SK-N-SH treated with all-trans-retinoic acid at 6 μM for 48 hours (cell line): ENCODE data around the gene PPP1R3E.
"Not testable (repeated sequence)": the region's sequence is repeated elsewhere in the genome, so short reads cannot be mapped to it uniquely, and the experiment has no call there.

Experiments used
- ATAC-seq: fragments of 200-7000 bp; cut with Tn5 transposase; 3 replicates; pipeline ENCODE4 v1.9.1; 2020; ENCODE audit warnings: mild to moderate bottlenecking, moderate library complexity
- ARNTL ChIP-seq: fragments of 450-650 bp; formaldehyde crosslinking; IDR thresholded peaks from 2 replicates; pipeline ENCODE4 v1.5.0; 2020; ENCODE audit warnings: low read depth, mild to moderate bottlenecking, moderate library complexity, borderline replicate concordance
- CREB5 ChIP-seq: fragments of 250-450 bp; sonication (Bioruptor Pico); IDR thresholded peaks from 2 replicates; pipeline ENCODE4 v1.5.1; 2020; ENCODE audit warnings: low read depth, mild to moderate bottlenecking, moderate library complexity
- CSDC2 ChIP-seq: fragments of 250-450 bp; sonication (Bioruptor Pico); IDR thresholded peaks from 2 replicates; pipeline ENCODE4 v1.5.0; 2020; ENCODE audit warnings: mild to moderate bottlenecking, moderate library complexity
- CSRNP3 ChIP-seq: fragments of 250-450 bp; sonication (Bioruptor Pico); IDR thresholded peaks from 2 replicates; pipeline ENCODE4 v1.5.1; 2021; ENCODE audit warnings: mild to moderate bottlenecking, moderate library complexity
- ESRRG ChIP-seq: fragments of 250-450 bp; sonication (Bioruptor Pico); IDR thresholded peaks from 2 replicates; pipeline ENCODE4 v1.6.1; 2021; ENCODE audit warnings: mild to moderate bottlenecking
- GLIS3 ChIP-seq: fragments of 250-450 bp; sonication (Bioruptor Pico); IDR thresholded peaks from 2 replicates; pipeline ENCODE4 v1.5.0; 2020; ENCODE audit warnings: mild to moderate bottlenecking, moderate library complexity
- ISL1 ChIP-seq: fragments of 250-450 bp; sonication (Bioruptor Pico); IDR thresholded peaks from 2 replicates; pipeline ENCODE4 v2.1.2; 2022; ENCODE audit warnings: mild to moderate bottlenecking, moderate library complexity
- OSR1 ChIP-seq: fragments of 250-450 bp; sonication (Bioruptor Pico); IDR thresholded peaks from 2 replicates; pipeline ENCODE4 v1.8.0; 2022; ENCODE audit warnings: moderate library complexity, mild to moderate bottlenecking, inconsistent platforms
- PATZ1 ChIP-seq: fragments of 250-450 bp; sonication (Bioruptor Pico); IDR thresholded peaks from 2 replicates; pipeline ENCODE4 v1.8.0; 2020; ENCODE audit warnings: mild to moderate bottlenecking, moderate library complexity, borderline replicate concordance
- POU6F1 ChIP-seq: fragments of 250-450 bp; sonication (Bioruptor Pico); IDR thresholded peaks from 2 replicates; pipeline ENCODE4 v1.8.0; 2021; ENCODE audit warnings: low read depth, mild to moderate bottlenecking, moderate library complexity, borderline replicate concordance
- PPARA ChIP-seq: fragments of 250-450 bp; sonication (Bioruptor Pico); IDR thresholded peaks from 2 replicates; pipeline ENCODE4 v1.5.0; 2020; ENCODE audit warnings: mild to moderate bottlenecking, borderline replicate concordance
- TCF4 ChIP-seq: fragments of 250-450 bp; sonication (Bioruptor Pico); IDR thresholded peaks from 2 replicates; pipeline ENCODE4 v1.8.0; 2021; ENCODE audit warnings: mild to moderate bottlenecking, moderate library complexity, borderline replicate concordance
- TOX ChIP-seq: fragments of 250-450 bp; sonication (Bioruptor Pico); IDR thresholded peaks from 2 replicates; pipeline ENCODE4 v1.8.0; 2021; ENCODE audit warnings: mild to moderate bottlenecking, moderate library complexity, borderline replicate concordance
- TSHZ2 ChIP-seq: fragments of 250-450 bp; sonication (Bioruptor Pico); IDR thresholded peaks from 2 replicates; pipeline ENCODE4 v1.5.0; 2020; ENCODE audit warnings: mild to moderate bottlenecking, moderate library complexity
- ZC3H10 ChIP-seq: fragments of 250-450 bp; sonication (Bioruptor Pico); IDR thresholded peaks from 2 replicates; pipeline ENCODE4 v1.5.1; 2021; ENCODE audit warnings: mild to moderate bottlenecking, moderate library complexity
- ZFP3 ChIP-seq: fragments of 250-450 bp; sonication (Bioruptor Pico); IDR thresholded peaks from 2 replicates; pipeline ENCODE4 v1.5.0; 2020; ENCODE audit warnings: mild to moderate bottlenecking, moderate library complexity
- ZNF565 ChIP-seq: fragments of 450-650 bp; formaldehyde crosslinking; conservative IDR thresholded peaks from 2 replicates; pipeline ENCODE4 v1.5.0; 2020; ENCODE audit warnings: low read depth, mild to moderate bottlenecking, moderate library complexity
- ZNF70 ChIP-seq: fragments of 450-650 bp; formaldehyde crosslinking; IDR thresholded peaks from 2 replicates; pipeline ENCODE4 v1.5.0; 2020; ENCODE audit warnings: mild to moderate bottlenecking, moderate library complexity
- ZNF8 ChIP-seq: fragments of 450-650 bp; formaldehyde crosslinking; IDR thresholded peaks from 2 replicates; pipeline ENCODE4 v1.5.0; 2020; ENCODE audit warnings: mild to moderate bottlenecking, moderate library complexity

The PPP1R3E gene

GRCh38 chr14:23326491-23327332 is 24.1 kb upstream of the PPP1R3E start:
- peak; percentile 15 for ATAC-seq
- TF ChIP-seq ESRRG (0 out of 2 replicates have a peak, but pooled peaks have one; percentile 22), ZNF8 (CRISPR knock-in tag) (no peak; the same call in 1 of the 2 replicates), TCF4 (CRISPR knock-in tag) (no peak), PATZ1 (CRISPR knock-in tag) (0 out of 2 replicates have a peak, but pooled peaks have one; percentile 7), CREB5 (CRISPR knock-in tag) (peak; percentile 52; the same call in 1 of the 2 replicates)

- not testable (repeated sequence) for ATAC-seq
Observed at GRCh38 chr14:23325746-23326145, 23.1 kb upstream of the PPP1R3E start.

GRCh38 chr14:23324993-23325392 is 22.3 kb upstream of the PPP1R3E start:
- no peak for ATAC-seq
- TF ChIP-seq POU6F1 (CRISPR knock-in tag) (no peak), OSR1 (no peak), CREB5 (CRISPR knock-in tag) (no peak), TSHZ2 (CRISPR knock-in tag) (no peak), TCF4 (CRISPR knock-in tag) (no peak), TOX (CRISPR knock-in tag) (no peak), GLIS3 (CRISPR knock-in tag) (no peak), CSDC2 (no peak), ZNF8 (CRISPR knock-in tag) (no peak), CSRNP3 (CRISPR knock-in tag) (no peak), PPARA (no peak), ZNF70 (CRISPR knock-in tag) (no peak), ISL1 (CRISPR knock-in tag) (no peak), ARNTL (CRISPR knock-in tag) (no peak), ZFP3 (CRISPR knock-in tag) (no peak), ESRRG (no peak), ZNF565 (CRISPR knock-in tag) (no peak), ZC3H10 (no peak)
- TF ChIP-seq, all 23 proteins: peak for 0
